Erythroblast (primary cell): Measurements from ENCODE around the gene TMEM182.
A peak's percentile ranks its signal among the peaks of the same experiment; 100 is the strongest.

Source experiments
- DNase-seq, 2 experiments: peaks; one replicate each; lab custom pipeline; 2025; lab: John Stamatoyannopoulos, UW
- GATA1 ChIP-seq: IDR thresholded peaks from 2 replicates; pipeline ENCODE4 v1.6.1; 2011; ENCODE audit warnings: low read depth, mild to moderate bottlenecking, control low read depth, low read length, moderate library complexity
- POLR2A ChIP-seq: IDR thresholded peaks from 2 replicates; pipeline ENCODE4 v1.6.1; 2011; ENCODE audit warnings: mild to moderate bottlenecking, low read length

The TMEM182 gene

GRCh38 chr2:102761763-102762162 lies at the start of gene TMEM182:
Gene TMEM182 (plus strand): TSS chr2:102762031. CDS start chr2:102762218, 187 bp downstream.
- no peak for DNase-seq
- TF ChIP-seq POLR2A: no peak
- no peak for TF ChIP-seq GATA1

- DNase-seq: no peak
- TF ChIP-seq GATA1 (no peak), POLR2A (no peak)
Measured at GRCh38 chr2:102717308-102718018, 44.4 kb upstream of the TMEM182 start.

- TF ChIP-seq POLR2A: no peak
- no peak for TF ChIP-seq GATA1
Measured at GRCh38 chr2:102718387-102719316, 43.2 kb upstream of the TMEM182 start.

GRCh38 chr2:102724016-102724490 lies 37.8 kb upstream of the TMEM182 start:
- DNase-seq: no peak
- TF ChIP-seq GATA1: no peak
- TF ChIP-seq POLR2A: no peak

More at GRCh38 chr2:102718387-102719316, 43.2 kb upstream of the TMEM182 start:
- DNase-seq: no peak

GRCh38 chr2:102724553-102724952 lies 37.3 kb upstream of the TMEM182 start:
- no peak for DNase-seq
- no peak for TF ChIP-seq GATA1
- TF ChIP-seq POLR2A: no peak

GRCh38 chr2:102726128-102727087 lies 35.4 kb upstream of the TMEM182 start:
- DNase-seq: no peak
- TF ChIP-seq POLR2A (no peak), GATA1 (no peak)

GRCh38 chr2:102735416-102736109 lies 26.3 kb upstream of the TMEM182 start:
- peak; percentile 25 to 59 for DNase-seq
- no peak for TF ChIP-seq GATA1
- TF ChIP-seq POLR2A: no peak

GRCh38 chr2:102736110-102736409 lies 25.8 kb upstream of the TMEM182 start:
- TF ChIP-seq GATA1 (no peak), POLR2A (no peak)
- DNase-seq: no peak

- DNase-seq: peak; percentile 82 to 89
- TF ChIP-seq GATA1: no peak
- TF ChIP-seq POLR2A: peak; percentile 75
Measured at GRCh38 chr2:102736410-102737409, 25.1 kb upstream of the TMEM182 start.

- no peak for TF ChIP-seq POLR2A
- TF ChIP-seq GATA1: no peak
- no peak for DNase-seq
Measured at GRCh38 chr2:102737431-102737830, 24.4 kb upstream of the TMEM182 start.

- TF ChIP-seq GATA1: no peak
- TF ChIP-seq POLR2A: no peak
- no peak for DNase-seq
Measured at GRCh38 chr2:102743259-102743658, 18.6 kb upstream of the TMEM182 start.

- TF ChIP-seq POLR2A (no peak), GATA1 (no peak)
- no peak for DNase-seq
Measured at GRCh38 chr2:102748107-102748506, 13.7 kb upstream of the TMEM182 start.
